HEK293 (cell line): ENCODE data around the gene KLHL17.

Experiments
- BCL6B ChIP-seq: fragments of 450-650 bp; formaldehyde crosslinking; IDR thresholded peaks from 2 replicates; pipeline ENCODE4 v1.5.1; 2017; ENCODE audit warnings: missing biosample characterization, missing genetic modification characterization
- HOXC10 ChIP-seq: sonication (generic); formaldehyde crosslinking; IDR thresholded peaks from 2 replicates; pipeline ENCODE4 v1.8.1; 2023; ENCODE audit warnings: mild to moderate bottlenecking, missing genetic modification reagents
- KLF8 ChIP-seq: fragments of 450-650 bp; formaldehyde crosslinking; IDR thresholded peaks from 2 replicates; pipeline ENCODE4 v1.5.1; 2016; ENCODE audit warnings: missing biosample characterization, missing genetic modification characterization
- OSR2 ChIP-seq: fragments of 450-650 bp; formaldehyde crosslinking; IDR thresholded peaks from 2 replicates; pipeline ENCODE4 v1.5.1; 2016; ENCODE audit warnings: missing biosample characterization, missing genetic modification characterization
- ZBTB6 ChIP-seq: fragments of 450-650 bp; formaldehyde crosslinking; IDR thresholded peaks from 2 replicates; pipeline ENCODE4 v1.5.1; 2017; ENCODE audit warnings: missing biosample characterization, missing genetic modification characterization
- ZFP3 ChIP-seq: fragments of 450-650 bp; formaldehyde crosslinking; IDR thresholded peaks from 2 replicates; pipeline ENCODE4 v1.5.1; 2016; ENCODE audit warnings: low read depth, missing biosample characterization, missing genetic modification characterization
- ZFP37 ChIP-seq: fragments of 450-650 bp; formaldehyde crosslinking; IDR thresholded peaks from 2 replicates; pipeline ENCODE4 v1.5.1; 2016; ENCODE audit warnings: missing biosample characterization, missing genetic modification characterization
- ZIC2 ChIP-seq: fragments of 450-650 bp; formaldehyde crosslinking; IDR thresholded peaks from 2 replicates; pipeline ENCODE4 v1.5.1; 2016; ENCODE audit warnings: missing biosample characterization, missing genetic modification characterization
- ZNF138 ChIP-seq: fragments of 450-650 bp; formaldehyde crosslinking; IDR thresholded peaks from 2 replicates; pipeline ENCODE4 v1.5.1; 2016; ENCODE audit warnings: missing biosample characterization, missing genetic modification characterization, borderline replicate concordance
- ZNF146 ChIP-seq: fragments of 450-650 bp; formaldehyde crosslinking; IDR thresholded peaks from 2 replicates; pipeline ENCODE4 v1.5.1; 2016; ENCODE audit warnings: missing biosample characterization, missing genetic modification characterization
- ZNF426 ChIP-seq: fragments of 450-650 bp; formaldehyde crosslinking; IDR thresholded peaks from 2 replicates; pipeline ENCODE4 v1.5.1; 2017; ENCODE audit warnings: missing biosample characterization, missing genetic modification characterization, mild to moderate bottlenecking, inconsistent platforms, moderate library complexity
- ZNF555 ChIP-seq: fragments of 450-650 bp; formaldehyde crosslinking; conservative IDR thresholded peaks from 2 replicates; pipeline ENCODE4 v1.5.1; 2017; ENCODE audit warnings: missing biosample characterization, mild to moderate bottlenecking, missing genetic modification characterization, inconsistent platforms
- ZNF580 ChIP-seq: fragments of 450-650 bp; formaldehyde crosslinking; IDR thresholded peaks from 2 replicates; pipeline ENCODE4 v1.5.1; 2016; ENCODE audit warnings: missing biosample characterization, missing genetic modification characterization
- ZNF596 ChIP-seq: fragments of 450-650 bp; IDR thresholded peaks from 2 replicates; pipeline ENCODE4 v1.5.0; 2018; ENCODE audit warnings: missing biosample characterization, mild to moderate bottlenecking, missing genetic modification characterization, moderate library complexity
- ZNF664 ChIP-seq: fragments of 450-650 bp; formaldehyde crosslinking; IDR thresholded peaks from 2 replicates; pipeline ENCODE4 v1.5.1; 2016; ENCODE audit warnings: missing biosample characterization, missing genetic modification characterization
- ZNF677 ChIP-seq: fragments of 450-650 bp; IDR thresholded peaks from 2 replicates; pipeline ENCODE4 v1.5.0; 2018; ENCODE audit warnings: missing biosample characterization, mild to moderate bottlenecking, missing genetic modification characterization, moderate library complexity
- TF ChIP-seq, protein P1 (sequence below): fragments of 450-650 bp; formaldehyde crosslinking; conservative IDR thresholded peaks from 2 replicates; pipeline ENCODE4 v1.5.1; 2016; ENCODE audit warnings: low read depth, missing biosample characterization, missing genetic modification characterization
- TF ChIP-seq, protein P2 (sequence below): fragments of 450-650 bp; formaldehyde crosslinking; IDR thresholded peaks from 2 replicates; pipeline ENCODE4 v1.5.1; 2017; ENCODE audit warnings: missing biosample characterization, missing genetic modification characterization
- TF ChIP-seq, protein P3 (sequence below): fragments of 450-650 bp; formaldehyde crosslinking; IDR thresholded peaks from 2 replicates; pipeline ENCODE4 v1.5.1; 2017; ENCODE audit warnings: missing biosample characterization, mild to moderate bottlenecking, missing genetic modification characterization, moderate library complexity
- TF ChIP-seq, protein P4 (sequence below): fragments of 450-650 bp; formaldehyde crosslinking; conservative IDR thresholded peaks from 2 replicates; pipeline ENCODE4 v1.5.1; 2016; ENCODE audit warnings: low read depth, missing biosample characterization, missing genetic modification characterization
- TF ChIP-seq, protein P5 (sequence below): fragments of 450-650 bp; formaldehyde crosslinking; IDR thresholded peaks from 2 replicates; pipeline ENCODE4 v1.5.1; 2016; ENCODE audit warnings: missing biosample characterization, missing genetic modification characterization, low read depth

KLHL17 gene

DNA sequence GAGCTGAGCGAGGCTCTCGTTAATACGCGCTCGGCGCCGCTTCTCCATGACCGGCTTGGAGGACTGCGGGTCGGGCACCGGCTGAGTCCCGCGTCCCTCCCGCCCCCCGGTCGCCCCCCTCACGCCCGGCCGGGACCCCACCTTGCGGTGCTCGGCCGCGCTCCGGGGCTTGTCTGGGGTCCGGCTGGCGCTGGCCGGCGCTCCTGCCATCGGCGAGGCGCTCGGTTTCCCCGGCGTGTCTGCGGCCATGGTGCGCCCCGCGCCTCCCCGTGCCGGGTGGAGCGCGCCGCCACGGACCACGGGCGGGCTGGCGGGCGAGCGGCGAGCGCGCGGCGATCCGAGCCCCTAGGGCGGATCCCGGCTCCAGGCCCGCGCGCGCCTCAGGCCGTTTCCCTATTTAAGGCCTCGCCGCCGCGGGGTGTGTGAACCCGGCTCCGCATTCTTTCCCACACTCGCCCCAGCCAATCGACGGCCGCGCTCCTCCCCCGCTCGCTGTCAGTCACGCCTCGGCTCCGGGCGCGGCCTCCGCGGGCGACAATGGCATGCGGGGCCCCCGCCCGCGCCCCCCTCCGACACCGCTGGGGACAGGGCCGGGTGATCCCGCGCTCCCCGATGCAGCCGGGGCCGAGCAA lies 39.5 kb downstream of the KLHL17 start, which contains the start of gene HES4 (continued):
- TF ChIP-seq, protein P1, sequence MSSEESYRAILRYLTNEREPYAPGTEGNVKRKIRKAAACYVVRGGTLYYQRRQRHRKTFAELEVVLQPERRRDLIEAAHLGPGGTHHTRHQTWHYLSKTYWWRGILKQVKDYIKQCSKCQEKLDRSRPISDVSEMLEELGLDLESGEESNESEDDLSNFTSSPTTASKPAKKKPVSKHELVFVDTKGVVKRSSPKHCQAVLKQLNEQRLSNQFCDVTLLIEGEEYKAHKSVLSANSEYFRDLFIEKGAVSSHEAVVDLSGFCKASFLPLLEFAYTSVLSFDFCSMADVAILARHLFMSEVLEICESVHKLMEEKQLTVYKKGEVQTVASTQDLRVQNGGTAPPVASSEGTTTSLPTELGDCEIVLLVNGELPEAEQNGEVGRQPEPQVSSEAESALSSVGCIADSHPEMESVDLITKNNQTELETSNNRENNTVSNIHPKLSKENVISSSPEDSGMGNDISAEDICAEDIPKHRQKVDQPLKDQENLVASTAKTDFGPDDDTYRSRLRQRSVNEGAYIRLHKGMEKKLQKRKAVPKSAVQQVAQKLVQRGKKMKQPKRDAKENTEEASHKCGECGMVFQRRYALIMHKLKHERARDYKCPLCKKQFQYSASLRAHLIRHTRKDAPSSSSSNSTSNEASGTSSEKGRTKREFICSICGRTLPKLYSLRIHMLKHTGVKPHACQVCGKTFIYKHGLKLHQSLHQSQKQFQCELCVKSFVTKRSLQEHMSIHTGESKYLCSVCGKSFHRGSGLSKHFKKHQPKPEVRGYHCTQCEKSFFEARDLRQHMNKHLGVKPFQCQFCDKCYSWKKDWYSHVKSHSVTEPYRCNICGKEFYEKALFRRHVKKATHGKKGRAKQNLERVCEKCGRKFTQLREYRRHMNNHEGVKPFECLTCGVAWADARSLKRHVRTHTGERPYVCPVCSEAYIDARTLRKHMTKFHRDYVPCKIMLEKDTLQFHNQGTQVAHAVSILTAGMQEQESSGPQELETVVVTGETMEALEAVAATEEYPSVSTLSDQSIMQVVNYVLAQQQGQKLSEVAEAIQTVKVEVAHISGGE (tag by site-specific recombination): no peak
- TF ChIP-seq ZNF580 (tag by site-specific recombination) (no peak), ZNF138 (no peak), OSR2 (tag by site-specific recombination) (no peak), KLF8 (tag by site-specific recombination) (peak; percentile 6; the same call in 1 of the 2 replicates), ZBTB6 (tag by site-specific recombination) (peak; percentile 58), ZFP3 (tag by site-specific recombination) (no peak), ZNF146 (tag by site-specific recombination) (no peak), ZNF426 (tag by site-specific recombination) (no peak), ZNF677 (tag by site-specific recombination) (peak; percentile 29; the same call in 1 of the 2 replicates), ZNF664 (tag by site-specific recombination) (no peak), ZNF555 (no peak), ZFP37 (tag by site-specific recombination) (no peak), HOXC10 (CRISPR knock-in tag) (peak; percentile 26; the same call in 1 of the 2 replicates), ZNF596 (tag by site-specific recombination) (no peak), BCL6B (tag by site-specific recombination) (no peak), ZIC2 (peak; percentile 69; the same call in 1 of the 2 replicates)
- TF ChIP-seq, protein P2, sequence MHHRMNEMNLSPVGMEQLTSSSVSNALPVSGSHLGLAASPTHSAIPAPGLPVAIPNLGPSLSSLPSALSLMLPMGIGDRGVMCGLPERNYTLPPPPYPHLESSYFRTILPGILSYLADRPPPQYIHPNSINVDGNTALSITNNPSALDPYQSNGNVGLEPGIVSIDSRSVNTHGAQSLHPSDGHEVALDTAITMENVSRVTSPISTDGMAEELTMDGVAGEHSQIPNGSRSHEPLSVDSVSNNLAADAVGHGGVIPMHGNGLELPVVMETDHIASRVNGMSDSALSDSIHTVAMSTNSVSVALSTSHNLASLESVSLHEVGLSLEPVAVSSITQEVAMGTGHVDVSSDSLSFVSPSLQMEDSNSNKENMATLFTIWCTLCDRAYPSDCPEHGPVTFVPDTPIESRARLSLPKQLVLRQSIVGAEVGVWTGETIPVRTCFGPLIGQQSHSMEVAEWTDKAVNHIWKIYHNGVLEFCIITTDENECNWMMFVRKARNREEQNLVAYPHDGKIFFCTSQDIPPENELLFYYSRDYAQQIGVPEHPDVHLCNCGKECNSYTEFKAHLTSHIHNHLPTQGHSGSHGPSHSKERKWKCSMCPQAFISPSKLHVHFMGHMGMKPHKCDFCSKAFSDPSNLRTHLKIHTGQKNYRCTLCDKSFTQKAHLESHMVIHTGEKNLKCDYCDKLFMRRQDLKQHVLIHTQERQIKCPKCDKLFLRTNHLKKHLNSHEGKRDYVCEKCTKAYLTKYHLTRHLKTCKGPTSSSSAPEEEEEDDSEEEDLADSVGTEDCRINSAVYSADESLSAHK: no peak
- TF ChIP-seq, protein P3, sequence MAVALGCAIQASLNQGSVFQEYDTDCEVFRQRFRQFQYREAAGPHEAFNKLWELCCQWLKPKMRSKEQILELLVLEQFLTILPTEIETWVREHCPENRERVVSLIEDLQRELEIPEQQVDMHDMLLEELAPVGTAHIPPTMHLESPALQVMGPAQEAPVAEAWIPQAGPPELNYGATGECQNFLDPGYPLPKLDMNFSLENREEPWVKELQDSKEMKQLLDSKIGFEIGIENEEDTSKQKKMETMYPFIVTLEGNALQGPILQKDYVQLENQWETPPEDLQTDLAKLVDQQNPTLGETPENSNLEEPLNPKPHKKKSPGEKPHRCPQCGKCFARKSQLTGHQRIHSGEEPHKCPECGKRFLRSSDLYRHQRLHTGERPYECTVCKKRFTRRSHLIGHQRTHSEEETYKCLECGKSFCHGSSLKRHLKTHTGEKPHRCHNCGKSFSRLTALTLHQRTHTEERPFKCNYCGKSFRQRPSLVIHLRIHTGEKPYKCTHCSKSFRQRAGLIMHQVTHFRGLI (tag by site-specific recombination): no peak
- TF ChIP-seq, protein P4, sequence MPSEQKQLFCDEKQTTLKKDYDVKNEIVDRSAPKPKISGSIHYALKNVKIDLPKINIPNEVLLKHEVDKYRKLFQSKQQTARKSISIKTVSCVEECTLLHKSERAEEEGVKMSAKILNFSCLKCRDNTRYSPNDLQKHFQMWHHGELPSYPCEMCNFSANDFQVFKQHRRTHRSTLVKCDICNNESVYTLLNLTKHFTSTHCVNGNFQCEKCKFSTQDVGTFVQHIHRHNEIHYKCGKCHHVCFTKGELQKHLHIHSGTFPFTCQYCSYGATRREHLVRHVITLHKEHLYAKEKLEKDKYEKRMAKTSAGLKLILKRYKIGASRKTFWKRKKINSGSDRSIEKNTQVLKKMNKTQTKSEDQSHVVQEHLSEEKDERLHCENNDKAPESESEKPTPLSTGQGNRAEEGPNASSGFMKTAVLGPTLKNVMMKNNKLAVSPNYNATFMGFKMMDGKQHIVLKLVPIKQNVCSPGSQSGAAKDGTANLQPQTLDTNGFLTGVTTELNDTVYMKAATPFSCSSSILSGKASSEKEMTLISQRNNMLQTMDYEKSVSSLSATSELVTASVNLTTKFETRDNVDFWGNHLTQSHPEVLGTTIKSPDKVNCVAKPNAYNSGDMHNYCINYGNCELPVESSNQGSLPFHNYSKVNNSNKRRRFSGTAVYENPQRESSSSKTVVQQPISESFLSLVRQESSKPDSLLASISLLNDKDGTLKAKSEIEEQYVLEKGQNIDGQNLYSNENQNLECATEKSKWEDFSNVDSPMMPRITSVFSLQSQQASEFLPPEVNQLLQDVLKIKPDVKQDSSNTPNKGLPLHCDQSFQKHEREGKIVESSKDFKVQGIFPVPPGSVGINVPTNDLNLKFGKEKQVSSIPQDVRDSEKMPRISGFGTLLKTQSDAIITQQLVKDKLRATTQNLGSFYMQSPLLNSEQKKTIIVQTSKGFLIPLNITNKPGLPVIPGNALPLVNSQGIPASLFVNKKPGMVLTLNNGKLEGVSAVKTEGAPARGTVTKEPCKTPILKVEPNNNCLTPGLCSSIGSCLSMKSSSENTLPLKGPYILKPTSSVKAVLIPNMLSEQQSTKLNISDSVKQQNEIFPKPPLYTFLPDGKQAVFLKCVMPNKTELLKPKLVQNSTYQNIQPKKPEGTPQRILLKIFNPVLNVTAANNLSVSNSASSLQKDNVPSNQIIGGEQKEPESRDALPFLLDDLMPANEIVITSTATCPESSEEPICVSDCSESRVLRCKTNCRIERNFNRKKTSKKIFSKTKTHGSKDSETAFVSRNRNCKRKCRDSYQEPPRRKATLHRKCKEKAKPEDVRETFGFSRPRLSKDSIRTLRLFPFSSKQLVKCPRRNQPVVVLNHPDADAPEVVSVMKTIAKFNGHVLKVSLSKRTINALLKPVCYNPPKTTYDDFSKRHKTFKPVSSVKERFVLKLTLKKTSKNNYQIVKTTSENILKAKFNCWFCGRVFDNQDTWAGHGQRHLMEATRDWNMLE: no peak
- TF ChIP-seq, protein P5, sequence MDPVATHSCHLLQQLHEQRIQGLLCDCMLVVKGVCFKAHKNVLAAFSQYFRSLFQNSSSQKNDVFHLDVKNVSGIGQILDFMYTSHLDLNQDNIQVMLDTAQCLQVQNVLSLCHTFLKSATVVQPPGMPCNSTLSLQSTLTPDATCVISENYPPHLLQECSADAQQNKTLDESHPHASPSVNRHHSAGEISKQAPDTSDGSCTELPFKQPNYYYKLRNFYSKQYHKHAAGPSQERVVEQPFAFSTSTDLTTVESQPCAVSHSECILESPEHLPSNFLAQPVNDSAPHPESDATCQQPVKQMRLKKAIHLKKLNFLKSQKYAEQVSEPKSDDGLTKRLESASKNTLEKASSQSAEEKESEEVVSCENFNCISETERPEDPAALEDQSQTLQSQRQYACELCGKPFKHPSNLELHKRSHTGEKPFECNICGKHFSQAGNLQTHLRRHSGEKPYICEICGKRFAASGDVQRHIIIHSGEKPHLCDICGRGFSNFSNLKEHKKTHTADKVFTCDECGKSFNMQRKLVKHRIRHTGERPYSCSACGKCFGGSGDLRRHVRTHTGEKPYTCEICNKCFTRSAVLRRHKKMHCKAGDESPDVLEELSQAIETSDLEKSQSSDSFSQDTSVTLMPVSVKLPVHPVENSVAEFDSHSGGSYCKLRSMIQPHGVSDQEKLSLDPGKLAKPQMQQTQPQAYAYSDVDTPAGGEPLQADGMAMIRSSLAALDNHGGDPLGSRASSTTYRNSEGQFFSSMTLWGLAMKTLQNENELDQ (tag by site-specific recombination): no peak
